C4-2B (cell line): ENCODE data around the gene PEX14.

ENCODE experiments used
- CTCF ChIP-seq: fragments of 450-650 bp; conservative IDR thresholded peaks from 2 replicates; pipeline ENCODE4 v1.5.1; 2017; ENCODE audit warnings: mild to moderate bottlenecking
- ZFX ChIP-seq: fragments of 450-650 bp; IDR thresholded peaks from 2 replicates; pipeline ENCODE4 v1.6.1; 2017

GRCh38 chr1:10440305-10440704, 34.4 kb upstream of the PEX14 start:
- TF ChIP-seq CTCF (no peak), ZFX (no peak)
